BJ (cell line): Measurements from ENCODE around the gene PSMB1. TPM values are rescaled to one million over a fixed set of nuclear protein-coding genes. Genes with fewer than 3 reads are reported as not detected.
"Not testable (repeated sequence)": the region's sequence is repeated elsewhere in the genome, so short reads cannot be mapped to it uniquely, and the experiment has no call there.

ENCODE experiments used
- CTCF ChIA-PET: fragments of 350-600 bp; formaldehyde crosslinking; extraction: SDS; loops from one replicate; lab custom pipeline; 2021; ENCODE audit warnings: antibody characterized with exemption, inconsistent platforms; lab: Yijun Ruan, JAX
- POLR2A ChIA-PET: fragments of 300-600 bp; sonication (Branson Sonifier 250); formaldehyde crosslinking; extraction: SDS; loops from one replicate; lab custom pipeline; 2021; ENCODE audit warnings: antibody characterized with exemption; lab: Charles Lee
- DNase-seq: peaks from one replicate; pipeline ENCODE4 v3.0.0-alpha.2; 2011; ENCODE audit warnings: low read depth
- H3K27me3 ChIP-seq: 2 replicates; pipeline ENCODE4 v1.6.0; 2011; ENCODE audit warnings: low read length; ENCODE audit not compliant: control insufficient read depth, insufficient read depth
- H3K36me3 ChIP-seq: 2 replicates; pipeline ENCODE4 v1.5.1; 2011; ENCODE audit warnings: low read length; ENCODE audit not compliant: control insufficient read depth, insufficient read depth
- H3K4me3 ChIP-seq: 2 replicates; pipeline ENCODE4 v1.5.1; 2011; ENCODE audit warnings: low read depth, mild to moderate bottlenecking, control low read depth, low read length
- polyA plus RNA-seq: library from polyadenylated mRNA; depleted of rRNA; stranded (reverse); fragments of >200 nt; gene quantifications from 2 replicates; pipeline ENCODE4 v1.2.3, GENCODE V29; 2011
- TF ChIP-seq, protein P1 (sequence below): IDR thresholded peaks from 2 replicates; pipeline ENCODE4 v1.5.1; 2011; ENCODE audit warnings: low read depth, mild to moderate bottlenecking, control low read depth, inconsistent platforms, low read length, moderate library complexity; ENCODE audit not compliant: insufficient read depth

Gene PSMB1
- polyA plus RNA-seq, 1 experiment: 344 TPM

DNA sequence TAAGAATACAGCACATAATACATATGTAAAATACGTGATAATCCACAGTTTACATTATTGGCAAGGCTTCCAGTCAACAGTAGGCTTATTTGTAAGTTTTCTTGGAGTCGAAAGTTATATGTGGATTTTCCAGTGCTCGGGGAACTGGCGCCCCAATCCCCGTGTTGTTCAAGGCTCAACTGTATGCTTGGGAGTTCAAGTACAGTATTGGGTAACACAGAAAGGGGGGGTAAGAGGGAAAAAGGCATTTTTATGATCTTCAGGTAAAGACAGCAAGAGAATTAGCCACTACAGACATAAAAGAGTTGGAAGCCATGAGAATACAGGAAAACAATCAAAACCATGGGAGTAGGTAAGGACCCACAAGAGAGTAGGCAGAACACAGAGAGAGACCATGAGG is 16.4 kb downstream of the PSMB1 start:
- no peak for DNase-seq
- CTCF ChIA-PET: interaction anchor here (0.8 to 3.0 kb wide), 2 partner anchors 705 to 747 kb away, joined by 3 to 8 read pairs; no protein-coding TSS in a partner anchor
- POLR2A ChIA-PET: no interaction called here
- TF ChIP-seq, protein P1, sequence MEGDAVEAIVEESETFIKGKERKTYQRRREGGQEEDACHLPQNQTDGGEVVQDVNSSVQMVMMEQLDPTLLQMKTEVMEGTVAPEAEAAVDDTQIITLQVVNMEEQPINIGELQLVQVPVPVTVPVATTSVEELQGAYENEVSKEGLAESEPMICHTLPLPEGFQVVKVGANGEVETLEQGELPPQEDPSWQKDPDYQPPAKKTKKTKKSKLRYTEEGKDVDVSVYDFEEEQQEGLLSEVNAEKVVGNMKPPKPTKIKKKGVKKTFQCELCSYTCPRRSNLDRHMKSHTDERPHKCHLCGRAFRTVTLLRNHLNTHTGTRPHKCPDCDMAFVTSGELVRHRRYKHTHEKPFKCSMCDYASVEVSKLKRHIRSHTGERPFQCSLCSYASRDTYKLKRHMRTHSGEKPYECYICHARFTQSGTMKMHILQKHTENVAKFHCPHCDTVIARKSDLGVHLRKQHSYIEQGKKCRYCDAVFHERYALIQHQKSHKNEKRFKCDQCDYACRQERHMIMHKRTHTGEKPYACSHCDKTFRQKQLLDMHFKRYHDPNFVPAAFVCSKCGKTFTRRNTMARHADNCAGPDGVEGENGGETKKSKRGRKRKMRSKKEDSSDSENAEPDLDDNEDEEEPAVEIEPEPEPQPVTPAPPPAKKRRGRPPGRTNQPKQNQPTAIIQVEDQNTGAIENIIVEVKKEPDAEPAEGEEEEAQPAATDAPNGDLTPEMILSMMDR: no peak
- Histone ChIP-seq H3K4me3 (no peak overlapping the region), H3K27me3 (no peaks in the 10 kb centered on the region), H3K36me3 (peaks cover 26% of the 10 kb centered on the region)

DNA sequence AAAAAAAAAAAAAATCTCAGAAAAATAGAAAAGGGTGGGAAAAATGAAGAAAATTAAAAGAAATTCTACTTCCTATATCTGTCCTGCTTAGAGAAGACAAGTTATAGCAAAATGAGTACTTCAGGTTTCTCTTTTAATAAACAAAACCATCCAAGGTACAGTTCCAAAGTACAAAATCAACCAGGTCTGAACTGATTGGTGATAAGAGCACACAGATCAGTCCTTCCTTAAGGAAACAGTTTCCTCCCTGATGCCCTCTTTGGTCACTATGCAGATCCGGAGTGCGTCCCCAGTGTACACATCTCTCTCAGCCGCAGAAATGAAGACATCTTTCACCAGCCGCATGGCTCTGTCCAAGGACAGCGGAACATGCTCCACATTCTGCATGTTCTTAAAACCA is 18.1 kb downstream of the PSMB1 start:
- no peak for DNase-seq
- POLR2A ChIA-PET: no interaction called here
- no peaks in the 10 kb centered on the region for H3K27me3 ChIP-seq
- peaks cover 25% of the 10 kb centered on the region for H3K36me3 ChIP-seq
- CTCF ChIA-PET: no interaction called here
- H3K4me3 ChIP-seq: no peak overlapping the region
- TF ChIP-seq, protein P1: no peak

DNA sequence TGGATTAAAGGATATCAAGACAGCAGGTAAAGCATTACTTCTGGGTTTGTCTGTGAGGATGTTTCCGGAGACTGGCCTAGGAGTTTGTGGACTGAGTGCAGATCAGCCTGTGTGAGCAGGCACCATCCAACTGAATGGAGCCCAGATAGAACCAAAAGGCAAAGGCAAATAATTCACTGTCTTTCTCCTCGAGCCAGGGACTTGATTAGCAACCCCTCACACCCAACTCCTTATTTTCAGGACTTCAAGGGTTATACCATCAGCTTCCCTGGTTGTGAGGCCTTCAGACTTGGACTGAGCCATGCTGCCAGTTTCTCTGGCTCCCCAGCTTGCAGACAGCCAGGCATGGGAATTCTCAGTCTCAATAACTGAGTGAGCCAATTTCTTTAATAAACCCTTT is 19.3 kb downstream of the PSMB1 start:
- CTCF ChIA-PET: no interaction called here
- peaks cover 24% of the 10 kb centered on the region for H3K36me3 ChIP-seq
- POLR2A ChIA-PET: no interaction called here
- no peaks in the 10 kb centered on the region for H3K27me3 ChIP-seq
- TF ChIP-seq, protein P1: no peak
- no peak for DNase-seq
- no peak overlapping the region for H3K4me3 ChIP-seq

DNA sequence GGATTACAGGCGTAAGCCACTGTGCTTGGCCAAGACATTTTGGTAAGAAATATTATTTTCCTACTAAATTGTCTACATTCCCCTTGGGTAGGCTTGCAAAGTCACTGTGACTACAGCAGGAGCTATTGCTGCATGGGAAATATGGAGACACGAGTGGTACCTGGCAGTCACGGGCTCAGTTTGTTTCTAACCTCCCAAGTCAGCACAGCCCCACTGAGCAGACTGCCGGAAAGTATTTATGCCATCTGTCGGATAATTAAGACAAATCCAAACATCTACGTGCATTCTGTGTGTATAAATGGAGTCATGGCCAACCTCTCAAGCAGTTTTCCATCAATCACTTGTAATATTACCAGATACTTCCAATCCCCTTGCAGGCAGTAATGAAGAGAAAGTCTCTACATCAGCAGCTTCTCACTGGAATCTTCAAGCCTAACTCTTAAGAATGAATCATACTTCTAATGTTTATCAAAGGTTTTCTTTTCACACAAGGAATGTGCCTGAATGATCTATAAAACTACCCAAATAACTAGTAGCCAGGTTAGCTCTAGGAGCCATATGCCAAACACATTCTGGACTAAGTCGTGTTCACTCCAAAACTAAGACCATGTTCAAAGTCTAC is 20.1 kb downstream of the PSMB1 start:
- POLR2A ChIA-PET: no interaction called here
- Histone ChIP-seq H3K27me3 (no peaks in the 10 kb centered on the region), H3K36me3 (peaks cover 19% of the 10 kb centered on the region), H3K4me3 (no peak overlapping the region)
- DNase-seq: no peak
- TF ChIP-seq, protein P1: no peak
- CTCF ChIA-PET: interaction anchor here (0.8 to 6.2 kb wide), 5 partner anchors 8 to 743 kb away, joined by 3 to 70 read pairs (median 24); no protein-coding TSS in a partner anchor

DNA sequence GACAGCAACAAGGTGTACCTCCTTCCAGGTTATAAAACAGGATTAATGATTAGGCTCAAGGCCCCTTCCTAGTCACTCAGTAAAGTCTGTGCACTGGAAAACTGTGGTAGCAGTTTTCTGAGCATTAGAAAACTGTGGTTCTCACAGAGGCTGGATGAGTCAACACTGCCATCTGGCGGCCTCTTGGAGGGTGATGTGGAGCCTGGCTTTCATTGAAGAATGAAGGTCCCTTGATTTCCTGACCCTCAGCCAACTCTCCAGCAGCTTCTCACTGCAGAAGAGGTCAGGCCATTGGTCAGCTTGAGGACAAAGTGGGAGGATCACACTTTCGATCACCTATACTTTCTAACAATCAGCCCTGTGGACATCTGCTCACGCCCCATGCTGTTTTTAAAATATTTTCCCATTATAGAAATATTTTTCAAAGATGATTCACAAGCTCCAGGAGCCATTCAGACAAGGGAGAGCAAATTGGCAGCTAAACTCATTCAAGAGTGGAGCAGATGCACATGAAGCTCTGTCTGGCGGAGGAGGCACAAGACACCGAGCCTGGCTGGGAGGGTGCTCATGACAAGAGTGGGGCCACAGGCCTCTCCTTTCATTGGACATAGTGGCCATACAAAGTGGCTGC is 23.2 kb downstream of the PSMB1 start:
- no peaks in the 10 kb centered on the region for H3K27me3 ChIP-seq
- peak; percentile 5 for DNase-seq
- H3K36me3 ChIP-seq: peaks cover 7% of the 10 kb centered on the region
- H3K4me3 ChIP-seq: no peak overlapping the region
- CTCF ChIA-PET: interaction anchor here (0.6 to 6.2 kb wide), 25 partner anchors 10 to 1641 kb away, joined by 3 to 70 read pairs (median 4); no protein-coding TSS in a partner anchor
- TF ChIP-seq, protein P1: peak; percentile 97
- POLR2A ChIA-PET: no interaction called here

DNA sequence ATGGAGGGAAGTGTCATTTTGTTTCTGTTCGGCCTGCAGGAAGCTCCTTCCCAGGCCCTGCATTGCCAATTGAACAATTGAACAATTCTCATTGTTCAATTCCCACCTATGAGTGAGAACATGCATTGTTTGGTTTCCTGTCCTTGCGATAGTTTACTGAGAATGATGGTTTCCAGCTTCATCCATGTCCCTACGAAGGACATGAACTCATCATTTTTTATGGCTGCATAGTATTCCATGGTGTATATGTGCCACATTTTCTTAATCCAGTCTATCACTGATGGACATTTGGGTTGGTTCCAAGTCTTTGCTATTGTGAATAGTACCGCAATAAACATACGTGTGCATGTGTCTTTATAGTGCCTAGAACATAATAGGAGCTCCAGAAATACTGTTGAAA is 25.1 kb downstream of the PSMB1 start:
- H3K36me3 ChIP-seq, H3K4me3 ChIP-seq, H3K27me3 ChIP-seq, DNase-seq, POLR2A ChIA-PET: not testable (repeated sequence)
- CTCF ChIA-PET: interaction anchor here (0.8 to 6.2 kb wide), 4 partner anchors 8 to 738 kb away, joined by 3 to 70 read pairs (median 28); no protein-coding TSS in a partner anchor
